GM21367 (cell line): Measurements from ENCODE around the gene CHRM5.
"Not testable (repeated sequence)": the region's sequence is repeated elsewhere in the genome, so short reads cannot be mapped to it uniquely, and the experiment has no call there.

Source experiments
- ATAC-seq: cut with Tn5 transposase; IDR thresholded peaks from one replicate; pipeline ENCODE4 v1.9.1; 2021; ENCODE audit not compliant: unreplicated experiment

CHRM5 gene

DNA sequence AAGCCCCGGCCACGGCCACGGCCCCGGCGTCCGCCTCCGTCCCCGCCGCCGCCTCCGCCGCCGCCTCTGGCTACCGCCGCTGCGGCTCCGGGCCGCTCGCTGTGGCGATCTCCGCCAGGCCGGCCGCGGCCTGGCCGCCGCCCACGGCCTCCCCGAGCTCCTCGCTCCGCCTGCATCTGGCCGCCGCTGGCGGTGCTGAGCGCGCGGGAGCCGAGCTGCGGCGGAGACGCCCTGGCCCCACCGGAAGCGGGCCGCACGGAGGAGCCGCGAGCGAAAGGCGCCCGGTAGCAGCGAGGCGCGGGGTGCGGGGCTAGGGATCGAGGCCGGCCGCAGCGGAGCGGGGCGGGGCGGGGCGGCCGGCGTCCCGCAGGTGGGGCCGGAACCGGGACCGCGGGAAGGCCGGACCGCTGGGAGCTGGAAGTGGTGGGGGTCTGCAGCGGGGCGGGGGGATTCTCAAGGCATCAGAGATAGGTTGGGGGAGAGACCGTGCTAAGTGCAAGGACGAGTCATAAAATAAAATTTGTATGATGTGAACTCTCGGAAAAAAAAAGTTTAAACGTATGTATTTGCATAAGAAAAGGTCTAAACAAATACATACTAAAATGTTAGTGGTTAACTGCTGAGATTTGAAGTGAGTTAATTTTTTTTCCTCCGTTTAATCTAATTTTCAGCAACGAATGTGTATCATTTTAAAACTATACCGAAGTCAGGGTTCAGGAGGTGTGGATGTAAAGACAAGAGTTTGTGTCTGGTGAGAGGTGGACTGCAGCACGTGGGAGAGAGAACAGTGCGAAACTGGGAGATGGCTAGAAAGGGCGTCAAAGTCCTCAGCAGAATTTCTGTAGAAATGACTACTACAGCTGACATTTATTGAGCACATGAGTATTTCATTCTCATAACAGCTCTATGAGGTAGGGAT lies 70.8 kb downstream of the CHRM5 start, which contains the start of gene AVEN:
TSS of gene AVEN (minus strand) at position 334 of the 919 bp plus-strand sequence. CDS start at position 176, 158 bp downstream.
- ATAC-seq, result peak; percentile 36

DNA sequence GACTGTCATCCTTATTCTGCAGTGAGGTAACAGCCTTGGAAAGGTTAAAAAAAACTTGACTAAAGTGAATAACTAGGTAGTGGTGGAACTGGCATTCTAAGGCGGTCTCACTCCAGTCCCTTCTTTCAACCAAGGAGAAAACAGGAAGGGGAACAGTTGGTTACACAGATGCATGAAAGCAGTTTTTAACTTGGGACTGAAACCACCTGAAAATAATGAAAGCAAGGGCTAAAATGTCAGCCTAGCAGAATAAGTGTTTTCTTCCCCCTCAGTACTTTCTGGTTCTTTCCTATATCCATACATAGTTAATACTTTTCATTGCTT lies 71.5 kb downstream of the CHRM5 start:
- ATAC-seq, result no peak

- ATAC-seq, result no peak
These were observed 75.1 kb downstream of the CHRM5 start for GRCh38 chr15:34043391-34043790.

- no peak for ATAC-seq
These were observed 75.5 kb downstream of the CHRM5 start for GRCh38 chr15:34043813-34044212.

DNA sequence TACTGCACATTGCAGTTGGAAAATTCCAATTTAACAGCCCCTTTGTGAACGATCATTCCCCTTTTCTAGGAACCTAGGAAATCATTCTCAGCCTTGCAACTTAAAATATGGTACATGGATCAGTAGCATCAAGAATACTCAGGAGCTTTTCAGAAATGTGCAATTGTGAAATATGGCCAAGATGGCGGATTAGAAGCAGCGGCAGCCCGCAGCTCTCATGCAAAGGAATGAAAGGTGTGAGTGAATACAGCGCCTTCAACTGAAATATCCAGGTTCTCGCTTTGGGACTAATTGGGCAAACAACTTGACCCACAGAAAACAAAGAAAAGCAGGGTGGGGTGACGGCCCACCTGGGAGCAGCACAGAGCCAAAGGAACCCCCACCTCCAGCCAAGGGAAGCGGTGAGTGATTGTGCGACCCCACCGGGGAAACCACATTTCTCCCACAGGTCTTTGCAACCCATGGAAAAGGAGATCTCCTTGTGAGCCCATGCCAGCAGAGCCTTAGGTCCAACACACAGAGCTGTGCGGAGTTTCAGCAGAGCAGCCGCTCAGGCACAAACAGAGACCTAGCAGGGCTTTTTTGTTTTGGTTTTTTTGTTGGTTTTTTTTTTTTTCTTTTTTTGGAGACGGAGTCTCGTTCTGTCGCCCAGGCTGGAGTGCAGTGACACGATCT lies 78.3 kb downstream of the CHRM5 start:
- no peak for ATAC-seq

DNA sequence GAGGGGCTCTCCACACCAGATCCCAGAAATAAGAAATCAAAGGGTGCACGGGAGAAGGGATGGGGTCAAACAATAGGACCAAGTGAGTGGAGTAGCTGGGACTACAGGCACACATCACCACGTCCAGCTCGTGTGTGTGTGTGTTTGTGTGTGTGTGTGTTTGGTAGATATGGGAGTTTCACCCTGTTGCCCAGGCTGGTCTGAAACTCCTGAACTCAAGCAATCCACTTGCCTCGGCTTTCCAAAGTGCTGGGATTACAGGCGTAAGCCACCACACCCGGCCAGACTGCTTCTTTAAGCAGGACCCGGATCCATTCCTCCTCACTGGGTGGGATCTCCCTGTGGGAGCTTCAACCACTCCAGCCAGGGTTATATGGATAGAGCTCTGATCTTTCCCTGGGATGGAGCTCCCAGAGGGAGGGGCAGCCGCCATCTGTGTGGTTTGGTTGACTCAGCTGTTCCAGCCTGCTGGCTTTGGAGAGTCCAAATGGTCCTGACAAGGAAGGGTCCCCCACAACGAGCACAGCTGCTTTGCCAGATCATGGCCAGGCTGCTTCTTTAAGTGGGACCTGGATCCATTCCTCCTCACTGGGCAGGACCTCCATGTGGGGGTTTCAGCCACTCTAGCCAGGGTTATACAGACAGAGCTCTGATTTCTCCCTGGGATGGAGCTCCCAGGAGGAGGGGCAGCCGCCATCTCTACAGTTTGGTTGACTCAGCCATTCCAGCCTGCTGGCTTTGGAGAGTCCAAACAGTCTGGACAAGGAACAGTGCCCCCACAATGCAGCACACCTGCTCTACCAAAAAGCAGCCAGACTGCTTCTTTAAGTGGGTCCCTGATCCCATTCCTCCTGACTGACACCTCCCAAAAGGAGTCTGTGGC lies 79.8 kb downstream of the CHRM5 start:
- no peak for ATAC-seq

DNA sequence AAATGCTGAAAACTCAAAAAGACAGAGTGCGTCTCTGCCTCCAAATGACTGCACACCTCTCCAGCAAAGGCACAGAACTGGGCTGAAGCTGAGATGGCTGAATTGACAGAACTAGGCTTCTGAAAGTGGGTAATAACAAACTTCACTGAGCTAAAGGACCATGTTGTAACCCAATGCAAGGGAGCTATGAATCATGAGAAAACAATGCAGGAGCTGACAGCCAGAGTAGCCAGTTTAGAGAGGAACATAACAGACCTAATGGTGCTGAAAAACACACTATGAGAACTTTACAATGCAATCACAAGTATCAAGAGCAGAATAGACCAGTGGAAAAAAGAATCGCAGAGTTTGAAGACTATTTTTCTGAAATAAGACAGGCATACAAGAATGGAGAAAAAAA lies 80.8 kb downstream of the CHRM5 start:
- ATAC-seq, result no peak

- ATAC-seq, result not testable (repeated sequence)
These were observed 82.1 kb downstream of the CHRM5 start for GRCh38 chr15:34050385-34050784.

- ATAC-seq, result no peak
These were observed 85.9 kb downstream of the CHRM5 start for GRCh38 chr15:34054081-34054707.

DNA sequence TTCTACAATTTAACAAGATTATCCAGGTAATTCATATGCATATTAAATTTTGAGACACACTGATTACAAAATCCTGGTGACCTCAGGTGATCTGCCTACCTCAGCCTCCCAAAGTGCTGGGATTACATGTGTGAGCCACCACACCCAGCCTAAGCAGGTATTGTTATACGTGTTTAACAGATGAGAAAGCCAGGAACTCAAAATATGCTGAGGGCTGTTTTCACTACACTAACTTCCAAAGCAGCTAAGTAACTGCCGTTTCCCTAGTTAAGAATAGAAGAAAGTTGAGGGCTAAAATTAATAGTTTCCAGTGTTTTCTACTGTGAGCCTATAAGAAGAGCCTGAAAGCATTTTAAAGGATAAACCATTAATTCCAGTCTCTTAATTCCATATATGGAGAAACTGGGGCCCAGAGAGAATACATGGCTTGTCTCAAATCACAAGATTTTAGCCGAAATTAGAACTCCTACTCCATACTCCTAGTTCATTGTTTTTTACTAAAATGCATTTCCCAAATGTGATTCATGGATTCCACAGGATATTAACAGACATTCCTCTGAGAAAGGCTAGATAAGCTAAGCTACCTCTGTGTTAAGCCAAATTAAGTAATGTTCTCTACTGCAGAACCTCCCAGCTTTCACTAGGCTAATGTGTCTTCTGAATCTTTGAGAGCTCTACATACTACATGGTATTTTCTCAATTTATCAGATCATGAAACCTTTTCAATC lies 87.7 kb downstream of the CHRM5 start:
- no peak for ATAC-seq

DNA sequence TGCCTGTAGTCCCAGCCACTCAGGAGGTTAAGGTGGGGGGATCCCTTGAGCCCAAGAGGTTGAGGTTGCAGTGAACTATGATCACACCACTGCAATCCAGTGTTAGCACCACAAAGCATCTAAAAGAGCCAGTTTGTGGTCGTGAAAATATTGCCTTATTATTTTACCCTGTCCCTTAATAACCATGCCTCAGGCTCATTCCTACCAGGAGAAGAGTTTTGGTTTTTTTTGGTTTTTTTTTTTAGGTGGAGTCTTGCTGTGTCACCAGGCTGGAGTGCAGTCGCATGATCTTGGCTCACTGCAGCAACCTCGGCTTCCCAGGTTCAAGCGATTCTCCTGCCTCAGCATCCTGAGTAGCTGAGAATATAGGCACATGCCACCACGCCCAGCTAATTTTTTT lies 88.6 kb downstream of the CHRM5 start:
- no peak for ATAC-seq

DNA sequence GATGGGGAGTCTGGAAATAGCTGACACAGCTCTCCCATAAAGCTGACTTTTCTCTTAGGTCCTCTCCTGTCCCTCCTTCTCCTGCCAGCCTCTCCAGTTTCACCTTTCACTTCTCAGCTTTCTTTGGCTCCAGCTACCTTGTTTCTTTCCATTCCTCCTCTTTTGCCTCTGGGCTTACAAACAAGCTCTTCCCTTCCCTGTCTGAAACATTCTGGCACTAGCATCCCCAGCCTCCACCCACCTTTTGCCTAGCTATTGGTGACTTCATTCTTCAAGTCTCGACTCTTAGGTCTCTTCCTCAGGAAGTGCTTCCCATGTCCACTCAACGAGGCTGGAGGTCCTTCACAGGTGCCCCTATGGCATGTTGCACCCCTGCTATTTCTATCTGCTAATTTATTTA lies 91.2 kb downstream of the CHRM5 start:
- ATAC-seq, result no peak

DNA sequence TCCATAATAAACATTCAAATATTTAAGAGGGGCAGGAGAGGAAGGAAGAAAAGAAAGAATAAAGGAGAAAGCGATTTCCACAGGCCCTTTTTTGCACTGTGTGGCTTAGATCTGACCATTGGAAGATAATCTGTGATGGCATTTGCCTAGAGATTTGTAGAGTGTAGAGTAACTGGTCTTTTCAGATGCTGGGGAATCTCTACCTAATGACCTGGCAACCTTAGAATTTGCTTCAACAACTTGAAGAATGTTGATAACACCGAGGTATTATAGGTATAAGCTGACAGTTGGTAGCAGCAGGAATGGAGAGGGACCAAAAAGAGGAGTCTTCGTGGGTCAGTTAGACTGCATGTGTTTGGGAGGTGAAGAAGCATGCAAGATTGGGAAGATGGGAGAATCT lies 91.6 kb downstream of the CHRM5 start:
- ATAC-seq, result no peak

DNA sequence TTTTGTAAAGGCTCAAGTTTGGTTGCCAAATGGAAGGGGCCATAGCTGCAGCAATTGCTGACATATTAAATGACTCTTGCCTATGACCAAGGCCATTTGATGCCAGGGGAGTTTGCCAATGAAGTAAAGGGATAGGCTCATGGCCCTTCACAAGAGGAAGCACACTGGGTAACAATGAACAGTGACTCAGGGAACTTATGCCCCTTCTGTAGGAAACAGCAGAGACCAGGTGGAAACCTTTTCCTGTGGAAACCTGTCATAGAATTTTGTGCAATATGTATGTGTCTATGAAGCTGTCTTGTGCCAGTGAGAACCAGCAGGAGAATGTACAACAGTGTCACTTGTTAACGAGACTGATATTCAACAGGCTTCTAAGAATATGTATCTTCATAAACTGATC lies 96.1 kb downstream of the CHRM5 start:
- ATAC-seq, result no peak

GRCh38 chr15:34065261-34065660 lies 97.0 kb downstream of the CHRM5 start:
- ATAC-seq, result no peak

- ATAC-seq, result no peak
These were observed 97.6 kb downstream of the CHRM5 start for GRCh38 chr15:34065941-34066340.

DNA sequence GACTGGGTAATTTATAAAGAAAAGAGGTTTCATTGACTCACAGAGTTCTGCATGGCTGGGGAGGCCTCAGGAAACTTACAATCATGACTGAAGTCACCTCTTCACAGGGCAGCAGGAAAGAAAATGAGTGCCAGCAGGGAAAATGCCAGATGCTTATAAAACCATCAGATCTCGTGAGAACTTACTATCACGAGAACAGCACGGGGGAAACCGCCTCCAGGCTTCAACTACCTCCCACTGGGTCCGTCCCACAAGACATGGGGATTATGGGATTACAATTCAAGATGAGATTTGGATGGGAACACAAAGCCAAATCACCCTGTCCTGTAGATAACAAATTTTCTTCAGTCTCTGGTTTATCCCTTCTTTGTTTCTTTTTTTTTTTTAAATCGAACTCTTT lies 101.7 kb downstream of the CHRM5 start:
- ATAC-seq, result no peak

- no peak for ATAC-seq
These were observed 108.5 kb downstream of the CHRM5 start for GRCh38 chr15:34076785-34077184.

DNA sequence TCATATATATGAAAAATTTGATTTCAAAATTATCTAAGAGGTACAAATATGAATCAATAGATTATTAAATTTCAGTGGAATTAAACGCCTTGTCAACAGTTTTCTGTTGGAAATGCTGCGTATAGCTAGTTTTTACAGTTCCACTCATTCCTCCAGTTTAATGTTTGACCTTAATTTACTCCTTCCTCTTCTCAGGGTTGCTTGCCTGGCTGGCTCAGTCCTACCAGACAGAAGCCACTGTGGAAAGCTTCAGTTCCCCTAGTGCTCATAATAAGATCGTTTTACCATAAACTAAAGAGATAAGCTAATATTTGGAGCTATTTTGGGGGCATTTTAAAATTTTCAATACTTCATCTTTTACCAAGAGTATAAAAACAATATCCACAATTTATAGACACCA lies 110.6 kb downstream of the CHRM5 start:
- no peak for ATAC-seq

GRCh38 chr15:34079904-34080303 lies 111.6 kb downstream of the CHRM5 start:
- no peak for ATAC-seq
